SK-N-DZ (cell line): Measurements from ENCODE around the gene OR56A3. TPM values are rescaled to one million over a fixed set of nuclear protein-coding genes. Genes with fewer than 3 reads are reported as not detected.
"Not testable (repeated sequence)": the region's sequence is repeated elsewhere in the genome, so short reads cannot be mapped to it uniquely, and the experiment has no call there.

Source experiments
- DNase-seq: peaks from one replicate; pipeline ENCODE4 v3.0.0-alpha.2; 2015; ENCODE audit warnings: low spot score
- polyA plus RNA-seq, 2 experiments: library from polyadenylated mRNA; depleted of rRNA; stranded (reverse); fragments of >200 nt; gene quantifications; 2 replicates each; pipeline ENCODE4 v1.2.3, GENCODE V29; 2014

OR56A3 gene
- polyA plus RNA-seq (2014; cell fraction: cytosol; rRNA removed) = not detected in 2 replicates
- not detected in 2 replicates for polyA plus RNA-seq (2014; cell fraction: nucleus; rRNA removed)

- no peak for DNase-seq
Measured at GRCh38 chr11:5941951-5942350, at the start of gene OR56A3. Gene OR56A3 (plus strand): TSS chr11:5942251. CDS start chr11:5947347, 5,096 bp downstream.

GRCh38 chr11:5892908-5893307 is 49.1 kb upstream of the OR56A3 start, which contains the start of gene OR52E5:
Gene OR52E5 (plus strand): TSS chr11:5893208. CDS start chr11:5900777, 7,569 bp downstream.
- DNase-seq = no peak

- DNase-seq = no peak
Measured at GRCh38 chr11:5899534-5899933, 42.5 kb upstream of the OR56A3 start.

- DNase-seq = no peak
Measured at GRCh38 chr11:5910540-5910939, 31.5 kb upstream of the OR56A3 start.

GRCh38 chr11:5922749-5923426 is 19.2 kb upstream of the OR56A3 start:
- DNase-seq = no peak

- DNase-seq = no peak
Measured at GRCh38 chr11:5923427-5923776, 18.6 kb upstream of the OR56A3 start.

GRCh38 chr11:5923794-5924193 is 18.3 kb upstream of the OR56A3 start:
- DNase-seq = no peak

- DNase-seq = no peak
Measured at GRCh38 chr11:5928271-5928670, 13.8 kb upstream of the OR56A3 start.

GRCh38 chr11:5928811-5929210 is 13.2 kb upstream of the OR56A3 start:
- no peak for DNase-seq

- DNase-seq = no peak
Measured at GRCh38 chr11:5929571-5930368, 12.3 kb upstream of the OR56A3 start.

GRCh38 chr11:5930614-5931013 is 11.4 kb upstream of the OR56A3 start:
- no peak for DNase-seq

GRCh38 chr11:5931061-5931460 is 11.0 kb upstream of the OR56A3 start:
- no peak for DNase-seq

GRCh38 chr11:5932671-5933070 is 9.4 kb upstream of the OR56A3 start:
- DNase-seq = no peak

- no peak for DNase-seq
Measured at GRCh38 chr11:5933116-5933515, 8.9 kb upstream of the OR56A3 start.

GRCh38 chr11:5937868-5938602 is 4.0 kb upstream of the OR56A3 start:
- no peak for DNase-seq

- DNase-seq = no peak
Measured at GRCh38 chr11:5938603-5938965, 3.5 kb upstream of the OR56A3 start.

GRCh38 chr11:5940748-5941147 is 1.3 kb upstream of the OR56A3 start:
- no peak for DNase-seq

- no peak for DNase-seq
Measured at GRCh38 chr11:5955586-5955985, 13.5 kb downstream of the OR56A3 start.

GRCh38 chr11:5960704-5961320 is 18.8 kb downstream of the OR56A3 start:
- not testable (repeated sequence) for DNase-seq

- no peak for DNase-seq
Measured at GRCh38 chr11:5966958-5967357, 24.9 kb downstream of the OR56A3 start.

- DNase-seq = no peak
Measured at GRCh38 chr11:5967708-5968107, 25.7 kb downstream of the OR56A3 start.

- no peak for DNase-seq
Measured at GRCh38 chr11:5968394-5968793, 26.3 kb downstream of the OR56A3 start, which contains the start of gene OR56A5. Gene OR56A5 (minus strand): TSS chr11:5968494. CDS start chr11:5968494, 0 bp downstream.
